PC-3 (cell line): Measurements from ENCODE around the gene SH3RF3.

ENCODE experiments used
- EZH2 ChIP-seq: fragments of 300-600 bp; sonication (generic); IDR thresholded peaks from one replicate; pipeline ENCODE4 v1.6.1; 2017; ENCODE audit warnings: antibody characterized with exemption, mild to moderate bottlenecking, low read length; ENCODE audit not compliant: unreplicated experiment
- TF ChIP-seq, protein P1 (sequence below): fragments of 300-600 bp; sonication (generic); conservative IDR thresholded peaks from 2 replicates; pipeline ENCODE4 v1.5.1; 2017; ENCODE audit warnings: antibody characterized with exemption, low read depth, mild to moderate bottlenecking, low read length

DNA sequence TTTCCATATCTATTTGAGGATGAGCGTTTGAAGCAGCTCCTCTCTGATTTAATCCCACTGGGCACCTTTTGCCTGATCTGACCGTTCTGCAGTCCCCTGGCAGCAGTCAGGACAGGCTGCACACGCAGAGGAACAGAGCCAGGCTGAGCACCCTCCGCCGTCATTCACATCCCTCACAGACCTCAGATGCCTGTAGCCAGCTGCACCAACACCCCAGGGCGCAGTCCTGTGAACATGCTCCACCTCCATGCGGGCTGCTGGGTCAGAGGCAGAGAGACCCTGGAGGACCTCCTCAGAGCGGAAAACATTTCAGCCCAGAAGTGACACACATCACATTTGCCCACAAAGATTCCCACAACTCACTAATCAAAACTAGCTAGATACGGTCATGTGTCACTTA is 338.7 kb downstream of the SH3RF3 start:
- TF ChIP-seq, protein P1, sequence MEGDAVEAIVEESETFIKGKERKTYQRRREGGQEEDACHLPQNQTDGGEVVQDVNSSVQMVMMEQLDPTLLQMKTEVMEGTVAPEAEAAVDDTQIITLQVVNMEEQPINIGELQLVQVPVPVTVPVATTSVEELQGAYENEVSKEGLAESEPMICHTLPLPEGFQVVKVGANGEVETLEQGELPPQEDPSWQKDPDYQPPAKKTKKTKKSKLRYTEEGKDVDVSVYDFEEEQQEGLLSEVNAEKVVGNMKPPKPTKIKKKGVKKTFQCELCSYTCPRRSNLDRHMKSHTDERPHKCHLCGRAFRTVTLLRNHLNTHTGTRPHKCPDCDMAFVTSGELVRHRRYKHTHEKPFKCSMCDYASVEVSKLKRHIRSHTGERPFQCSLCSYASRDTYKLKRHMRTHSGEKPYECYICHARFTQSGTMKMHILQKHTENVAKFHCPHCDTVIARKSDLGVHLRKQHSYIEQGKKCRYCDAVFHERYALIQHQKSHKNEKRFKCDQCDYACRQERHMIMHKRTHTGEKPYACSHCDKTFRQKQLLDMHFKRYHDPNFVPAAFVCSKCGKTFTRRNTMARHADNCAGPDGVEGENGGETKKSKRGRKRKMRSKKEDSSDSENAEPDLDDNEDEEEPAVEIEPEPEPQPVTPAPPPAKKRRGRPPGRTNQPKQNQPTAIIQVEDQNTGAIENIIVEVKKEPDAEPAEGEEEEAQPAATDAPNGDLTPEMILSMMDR, result no peak
- TF ChIP-seq EZH2, result no peak
